ENCODE data around the gene CCNY. TPM values are rescaled to one million over a fixed set of nuclear protein-coding genes. Genes with fewer than 3 reads are reported as not detected.

The CCNY gene
- total RNA-seq, 1 experiment from 2014 or later: 59.1 TPM

GRCh38 chr10:35526746-35527145 lies 190.4 kb downstream of the CCNY start:
- Mint-ChIP-seq H3K4me3 (ENCODE audit: low read depth, unreplicated experiment) (no peak overlapping the region), H3K27me3 (ENCODE audit: unreplicated experiment) (no peaks in the 10 kb centered on the region), H3K4me1 (ENCODE audit: low read depth, unreplicated experiment) (no peaks in the 10 kb centered on the region), H3K27ac (ENCODE audit: unreplicated experiment) (no peak overlapping the region), H3K9me3 (ENCODE audit: low read depth, unreplicated experiment) (no peaks in the 10 kb centered on the region), H3K36me3 (ENCODE audit: insufficient read depth, unreplicated experiment) (peaks cover 7% of the 10 kb centered on the region)
- CTCF ChIA-PET: no interaction called here
- no TSS peak for BruUV-seq (replicated peaks)
- intact Hi-C loops (cut with micrococcal nuclease; ENCODE audit: unreplicated experiment): no loop called here
- no peak for DNase-seq
- no peak for TF ChIP-seq CTCF (IDR thresholded peaks at IDR 0.05; ENCODE audit: unreplicated experiment)

- no TSS peak for BruUV-seq (replicated peaks)
- TF ChIP-seq CTCF (IDR thresholded peaks at IDR 0.05; ENCODE audit: unreplicated experiment): no peak
- Mint-ChIP-seq H3K4me3 (ENCODE audit: low read depth, unreplicated experiment) (no peak overlapping the region), H3K4me1 (ENCODE audit: low read depth, unreplicated experiment) (no peaks in the 10 kb centered on the region), H3K9me3 (ENCODE audit: low read depth, unreplicated experiment) (peaks cover 5% of the 10 kb centered on the region), H3K36me3 (ENCODE audit: insufficient read depth, unreplicated experiment) (peaks cover 12% of the 10 kb centered on the region), H3K27me3 (ENCODE audit: unreplicated experiment) (no peaks in the 10 kb centered on the region), H3K27ac (ENCODE audit: unreplicated experiment) (no peak overlapping the region)
- intact Hi-C loops (cut with micrococcal nuclease; ENCODE audit: unreplicated experiment): no loop called here
- CTCF ChIA-PET: interaction anchor here (0.8 kb wide), 1 partner anchor 1088 kb away, joined by 3 read pairs; no protein-coding TSS in a partner anchor
- no peak for DNase-seq
Observed at GRCh38 chr10:35532141-35532540, 195.8 kb downstream of the CCNY start.

- H3K9me3 Mint-ChIP-seq (ENCODE audit: low read depth, unreplicated experiment): peaks cover 5% of the 10 kb centered on the region
- H3K4me3 Mint-ChIP-seq (ENCODE audit: low read depth, unreplicated experiment): no peak overlapping the region
- intact Hi-C loops (cut with micrococcal nuclease; ENCODE audit: unreplicated experiment): no loop called here
- no peaks in the 10 kb centered on the region for H3K4me1 Mint-ChIP-seq (ENCODE audit: low read depth, unreplicated experiment)
- H3K36me3 Mint-ChIP-seq (ENCODE audit: insufficient read depth, unreplicated experiment): peaks cover 12% of the 10 kb centered on the region
- no peak for TF ChIP-seq CTCF (IDR thresholded peaks at IDR 0.05; ENCODE audit: unreplicated experiment)
- DNase-seq: no peak
- no peaks in the 10 kb centered on the region for H3K27me3 Mint-ChIP-seq (ENCODE audit: unreplicated experiment)
- no TSS peak for BruUV-seq (replicated peaks)
- CTCF ChIA-PET: no interaction called here
- no peak overlapping the region for H3K27ac Mint-ChIP-seq (ENCODE audit: unreplicated experiment)
Observed at GRCh38 chr10:35533565-35533964, 197.3 kb downstream of the CCNY start.

- CTCF ChIA-PET: no interaction called here
- TF ChIP-seq CTCF (IDR thresholded peaks at IDR 0.05; ENCODE audit: unreplicated experiment): no peak
- Mint-ChIP-seq H3K27me3 (ENCODE audit: unreplicated experiment) (no peaks in the 10 kb centered on the region), H3K27ac (ENCODE audit: unreplicated experiment) (no peak overlapping the region), H3K9me3 (ENCODE audit: low read depth, unreplicated experiment) (peaks cover 5% of the 10 kb centered on the region), H3K36me3 (ENCODE audit: insufficient read depth, unreplicated experiment) (peaks cover 10% of the 10 kb centered on the region), H3K4me3 (ENCODE audit: low read depth, unreplicated experiment) (no peak overlapping the region), H3K4me1 (ENCODE audit: low read depth, unreplicated experiment) (peaks cover under 1% of the 10 kb centered on the region)
- DNase-seq: no peak
- BruUV-seq (replicated peaks): no TSS peak
- intact Hi-C loops (cut with micrococcal nuclease; ENCODE audit: unreplicated experiment): no loop called here
Observed at GRCh38 chr10:35535136-35535535, 198.8 kb downstream of the CCNY start.

Measured in Calu3 (cell line).